Stimulated activated CD8-positive, alpha-beta memory T cell treated with anti-CD3 and anti-CD28 coated beads, Interleukin-15, amount 100 ng/mL, for 24 hours (primary cell): ENCODE measurements around the gene BRSK1.
A peak's percentile ranks its signal among the peaks of the same experiment; 100 is the strongest.

ENCODE experiments used
- DNase-seq: peaks from one replicate; pipeline ENCODE4 v3.0.0-alpha.2; 2020; ENCODE audit warnings: low read depth

BRSK1 gene

GRCh38 chr19:55273978-55274707, 9.7 kb upstream of the BRSK1 start:
- no peak for DNase-seq

- no peak for DNase-seq
Observed at GRCh38 chr19:55275851-55276719, 7.7 kb upstream of the BRSK1 start.

- DNase-seq, result no peak
Observed at GRCh38 chr19:55276720-55277430, 6.9 kb upstream of the BRSK1 start.

GRCh38 chr19:55277494-55277893, 6.3 kb upstream of the BRSK1 start:
- no peak for DNase-seq

GRCh38 chr19:55278391-55279135, 5.2 kb upstream of the BRSK1 start:
- no peak for DNase-seq

- DNase-seq, result no peak
Observed at GRCh38 chr19:55279340-55279739, 4.5 kb upstream of the BRSK1 start.

- peak; percentile 88 for DNase-seq
Observed at GRCh38 chr19:55279770-55280643, 3.8 kb upstream of the BRSK1 start, which contains the start of gene HSPBP1. Gene HSPBP1 (minus strand): TSS chr19:55280110. CDS start chr19:55279608, 502 bp downstream.

GRCh38 chr19:55284405-55285058, 735 bp downstream of the BRSK1 start:
- no peak for DNase-seq

GRCh38 chr19:55285229-55285890, 1.6 kb downstream of the BRSK1 start:
- no peak for DNase-seq

- DNase-seq, result no peak
Observed at GRCh38 chr19:55287361-55288079, 3.7 kb downstream of the BRSK1 start.

GRCh38 chr19:55289117-55289796, 5.5 kb downstream of the BRSK1 start:
- DNase-seq, result no peak

GRCh38 chr19:55297267-55297666, 13.5 kb downstream of the BRSK1 start:
- DNase-seq, result no peak

- no peak for DNase-seq
Observed at GRCh38 chr19:55299991-55300390, 16.2 kb downstream of the BRSK1 start.

GRCh38 chr19:55300886-55301458, 17.2 kb downstream of the BRSK1 start:
- DNase-seq, result no peak

GRCh38 chr19:55301459-55302317, 17.9 kb downstream of the BRSK1 start:
- peak; percentile 99 for DNase-seq

GRCh38 chr19:55302318-55302703, 18.5 kb downstream of the BRSK1 start:
- DNase-seq, result no peak

GRCh38 chr19:55303477-55303876, 19.7 kb downstream of the BRSK1 start:
- DNase-seq, result no peak
